Duodenal mucosa (tissue), 2 donors: ENCODE measurements around the gene BMERB1.

Source experiments
- H3K27ac ChIP-seq: one replicate; pipeline ENCODE4 v1.7.0; 2013; ENCODE audit warnings: low read depth, low read length
- H3K27me3 ChIP-seq, 2 donors: one replicate each; pipeline ENCODE4 v1.7.0; 2013; ENCODE audit warnings: low read length in 2 of 2, control low read depth in 1 of 2; ENCODE audit not compliant: insufficient read depth in 2 of 2, control insufficient read depth in 1 of 2
- H3K36me3 ChIP-seq, 2 donors: one replicate each; pipeline ENCODE4 v1.7.0; 2013; ENCODE audit warnings: low read length in 2 of 2, control low read depth in 1 of 2; ENCODE audit not compliant: insufficient read depth in 2 of 2, control insufficient read depth in 1 of 2
- H3K4me1 ChIP-seq, 2 donors: one replicate each; pipeline ENCODE4 v1.7.0; 2013; ENCODE audit warnings: low read length in 2 of 2, control low read depth in 1 of 2; ENCODE audit not compliant: insufficient read depth in 2 of 2, control insufficient read depth in 1 of 2
- H3K4me3 ChIP-seq, 2 donors: one replicate each; pipeline ENCODE4 v1.7.0; 2013; ENCODE audit warnings: low read length in 2 of 2, low read depth in 1 of 2
- H3K9ac ChIP-seq, 2 donors: one replicate each; pipeline ENCODE4 v1.7.0; 2013; ENCODE audit warnings: low read length in 2 of 2, low read depth in 1 of 2
- H3K9me3 ChIP-seq, 2 donors: one replicate each; pipeline ENCODE4 v1.7.0; 2013; ENCODE audit warnings: low read length in 2 of 2, control low read depth in 1 of 2; ENCODE audit not compliant: control insufficient read depth in 1 of 2

Gene BMERB1

DNA sequence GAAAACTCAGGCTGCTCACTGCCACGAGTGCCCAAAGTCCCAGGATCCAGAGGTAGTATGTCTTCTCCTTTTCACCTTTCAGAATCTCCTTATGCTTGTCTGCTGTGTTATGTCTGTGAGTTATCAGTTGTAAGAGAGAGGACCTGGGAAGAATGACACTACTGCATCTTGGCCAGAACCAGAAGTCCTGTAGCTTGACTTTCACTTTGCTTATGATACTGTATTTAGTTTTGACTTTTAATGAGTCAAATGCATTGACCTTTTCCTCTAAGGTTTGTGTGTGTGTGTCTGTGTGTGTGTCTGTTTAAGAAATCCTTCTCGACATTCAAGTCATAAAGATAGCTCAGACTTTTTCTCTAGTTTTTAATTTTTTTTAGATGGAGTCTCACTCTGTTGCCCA, 43.4 kb downstream of the BMERB1 start:
- Histone ChIP-seq H3K4me3 (no peak overlapping the region), H3K27me3 (no peaks in the 10 kb centered on the region), H3K4me1 (peaks cover 0 to 5% of the 10 kb centered on the region in 2 donors), H3K27ac (no peak overlapping the region), H3K36me3 (no peaks in the 10 kb centered on the region), H3K9ac (no peak overlapping the region), H3K9me3 (peaks cover 0 to 5% of the 10 kb centered on the region in 2 donors)

DNA sequence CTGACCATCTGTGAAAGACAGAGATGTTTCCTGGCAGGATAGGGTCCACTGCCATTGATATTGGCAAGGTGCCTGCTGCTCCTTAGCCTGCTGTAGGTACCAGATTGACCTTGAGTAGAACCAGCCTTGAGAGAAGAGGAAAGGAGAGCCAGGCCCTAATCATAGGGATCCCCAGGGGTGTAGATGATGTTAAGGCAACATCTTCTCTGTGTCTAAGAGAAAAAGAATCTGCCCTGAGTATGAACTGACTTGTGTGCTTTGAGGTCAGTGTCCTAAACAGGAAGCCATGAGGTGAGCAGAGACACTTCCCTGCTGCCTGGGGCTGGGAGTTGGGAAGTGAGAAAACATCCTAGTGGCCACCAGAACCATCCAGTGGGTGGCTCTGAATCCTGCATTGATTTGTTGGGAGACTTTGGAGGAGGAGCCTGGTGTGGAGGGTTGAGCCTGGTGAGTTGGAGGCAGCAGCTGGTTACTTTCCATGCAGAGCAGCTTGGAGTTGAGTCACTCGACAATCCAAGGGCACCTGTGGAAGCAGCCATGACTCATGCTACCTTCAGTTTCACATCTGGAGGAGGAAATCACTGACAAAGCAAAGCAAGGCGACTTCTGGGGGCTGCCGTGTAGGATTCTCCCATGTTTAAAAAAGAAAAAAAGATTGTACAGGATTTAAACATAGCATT, 47.8 kb downstream of the BMERB1 start:
- Histone ChIP-seq H3K9me3 (no peaks in the 10 kb centered on the region), H3K4me1 (peaks cover 0 to 5% of the 10 kb centered on the region in 2 donors), H3K9ac (no peak overlapping the region), H3K36me3 (no peaks in the 10 kb centered on the region), H3K4me3 (no peak overlapping the region), H3K27me3 (no peaks in the 10 kb centered on the region), H3K27ac (no peak overlapping the region)

DNA sequence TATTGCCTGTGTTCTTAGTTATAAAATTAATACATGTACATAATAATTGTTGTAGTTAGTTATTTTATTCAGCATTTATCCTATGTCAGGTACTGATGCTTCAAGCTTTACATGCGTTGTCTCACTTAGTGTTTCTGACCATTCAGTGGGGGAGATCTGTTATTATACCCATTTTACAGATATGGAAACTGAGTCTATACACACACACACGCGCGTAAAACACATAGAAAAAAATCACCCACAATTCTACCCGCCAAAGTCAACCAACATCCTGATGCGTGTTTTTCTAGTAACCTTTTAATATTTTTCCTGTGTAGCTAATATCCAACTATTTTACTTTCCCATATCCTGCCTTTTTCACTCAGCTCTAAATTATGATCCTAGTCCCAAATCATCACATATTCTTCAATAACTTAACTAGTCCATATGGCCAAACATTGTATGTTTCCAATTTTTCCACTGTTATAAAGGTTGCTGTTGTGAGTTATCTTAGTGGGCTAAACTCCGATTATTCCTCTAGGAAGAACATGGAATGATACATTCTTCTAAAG, 48.4 kb downstream of the BMERB1 start:
- Histone ChIP-seq H3K4me1 (peaks cover 0 to 5% of the 10 kb centered on the region in 2 donors), H3K9ac (no peak overlapping the region), H3K27me3 (no peaks in the 10 kb centered on the region), H3K36me3 (no peaks in the 10 kb centered on the region), H3K9me3 (no peaks in the 10 kb centered on the region), H3K27ac (no peak overlapping the region), H3K4me3 (no peak overlapping the region)

DNA sequence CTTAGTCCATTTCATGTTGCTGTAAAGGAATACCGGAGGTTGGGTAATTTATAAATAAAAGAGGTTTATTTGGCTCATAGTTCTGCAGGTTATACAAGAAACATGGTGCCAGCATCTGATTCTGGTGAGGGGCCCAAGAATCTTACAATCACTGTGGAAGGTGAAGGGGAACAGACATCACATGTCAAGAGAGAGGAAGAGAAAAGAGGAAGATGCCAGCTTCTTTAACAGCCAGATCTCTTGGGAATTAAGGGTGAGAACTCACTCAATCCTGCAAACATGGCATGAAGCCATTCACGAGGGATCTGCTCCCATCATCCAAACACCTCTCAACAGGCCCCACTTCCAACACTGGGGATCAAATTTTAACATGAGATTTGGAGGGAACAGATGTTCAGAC, 49.5 kb downstream of the BMERB1 start:
- Histone ChIP-seq H3K36me3 (no peaks in the 10 kb centered on the region), H3K9me3 (no peaks in the 10 kb centered on the region), H3K9ac (no peak overlapping the region)

DNA sequence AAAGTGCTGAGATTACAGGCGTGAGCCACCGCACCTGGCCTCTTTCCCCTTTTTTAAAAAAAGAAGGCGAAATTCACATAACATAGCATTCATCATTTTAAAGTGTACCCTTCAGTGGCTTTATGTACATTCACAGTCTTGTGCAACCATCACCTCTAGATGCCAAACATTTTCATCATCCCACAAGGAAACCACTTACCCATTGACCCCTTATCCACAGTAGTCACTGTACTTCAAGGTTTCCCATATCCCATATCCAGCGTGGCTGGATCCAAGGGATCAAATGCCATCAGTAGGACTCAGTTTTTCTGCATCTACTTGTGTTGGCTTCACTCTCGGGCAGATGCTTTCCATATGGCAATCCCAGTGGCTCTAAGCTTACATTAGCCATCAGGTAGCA, 50.3 kb downstream of the BMERB1 start:
- no peak overlapping the region for H3K4me3 ChIP-seq
- no peaks in the 10 kb centered on the region for H3K36me3 ChIP-seq
- no peaks in the 10 kb centered on the region for H3K27me3 ChIP-seq
- no peak overlapping the region for H3K27ac ChIP-seq
- H3K9ac ChIP-seq, result no peak overlapping the region
- H3K4me1 ChIP-seq, result peaks cover 5% of the 10 kb centered on the region in 2 donors
- H3K9me3 ChIP-seq, result no peaks in the 10 kb centered on the region

More for the DNA sequence above, 49.5 kb downstream of the BMERB1 start:
- H3K27me3 ChIP-seq, result no peaks in the 10 kb centered on the region
- H3K27ac ChIP-seq, result no peak overlapping the region
- no peak overlapping the region for H3K4me3 ChIP-seq
- peaks cover 0 to 5% of the 10 kb centered on the region in 2 donors for H3K4me1 ChIP-seq

DNA sequence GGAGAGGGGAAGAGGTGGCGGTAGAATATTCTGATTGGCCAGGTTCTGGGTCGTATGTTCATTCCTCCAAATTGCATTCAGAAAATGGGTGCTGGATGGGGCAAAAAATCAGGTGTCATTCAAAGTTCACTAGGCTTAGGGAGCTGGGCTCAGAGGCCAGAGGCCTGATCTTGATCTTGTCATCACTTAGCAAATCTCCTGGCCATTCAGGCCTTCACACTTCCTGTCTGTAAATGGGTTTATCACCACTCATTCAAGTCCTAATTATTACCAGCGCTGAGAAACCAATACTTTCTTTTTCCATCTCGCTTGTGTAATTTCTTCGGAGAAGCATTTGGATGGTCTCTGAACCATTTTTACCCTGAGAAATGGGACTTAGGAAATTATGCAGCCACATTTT, 50.8 kb downstream of the BMERB1 start:
- Histone ChIP-seq H3K4me3 (no peak overlapping the region), H3K36me3 (no peaks in the 10 kb centered on the region), H3K9ac (no peak overlapping the region), H3K4me1 (peaks cover 5% of the 10 kb centered on the region in 2 donors), H3K27me3 (no peaks in the 10 kb centered on the region), H3K9me3 (no peaks in the 10 kb centered on the region), H3K27ac (no peak overlapping the region)

DNA sequence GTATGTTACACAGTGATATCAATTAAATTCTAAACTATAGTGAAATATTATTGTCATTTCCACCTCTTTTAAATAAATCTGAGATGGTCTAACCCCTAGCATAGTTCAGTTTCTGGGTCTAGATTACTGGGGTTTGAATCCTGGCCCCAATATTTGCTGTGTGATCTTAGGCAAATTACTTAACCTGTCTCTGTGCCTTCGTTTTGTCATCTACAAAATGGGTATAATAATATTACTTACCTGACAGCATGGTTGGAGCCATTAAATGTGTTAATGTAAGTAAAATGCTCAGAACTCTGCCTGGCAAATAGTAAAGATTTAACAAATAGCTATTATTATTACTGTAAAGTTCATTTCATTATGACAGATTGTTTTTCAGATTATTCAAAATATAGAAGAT, 52.3 kb downstream of the BMERB1 start:
- Histone ChIP-seq H3K4me1 (peaks cover 5 to 9% of the 10 kb centered on the region in 2 donors), H3K36me3 (no peaks in the 10 kb centered on the region), H3K27ac (no peak overlapping the region), H3K9me3 (no peaks in the 10 kb centered on the region), H3K27me3 (no peaks in the 10 kb centered on the region), H3K9ac (no peak overlapping the region), H3K4me3 (no peak overlapping the region)

DNA sequence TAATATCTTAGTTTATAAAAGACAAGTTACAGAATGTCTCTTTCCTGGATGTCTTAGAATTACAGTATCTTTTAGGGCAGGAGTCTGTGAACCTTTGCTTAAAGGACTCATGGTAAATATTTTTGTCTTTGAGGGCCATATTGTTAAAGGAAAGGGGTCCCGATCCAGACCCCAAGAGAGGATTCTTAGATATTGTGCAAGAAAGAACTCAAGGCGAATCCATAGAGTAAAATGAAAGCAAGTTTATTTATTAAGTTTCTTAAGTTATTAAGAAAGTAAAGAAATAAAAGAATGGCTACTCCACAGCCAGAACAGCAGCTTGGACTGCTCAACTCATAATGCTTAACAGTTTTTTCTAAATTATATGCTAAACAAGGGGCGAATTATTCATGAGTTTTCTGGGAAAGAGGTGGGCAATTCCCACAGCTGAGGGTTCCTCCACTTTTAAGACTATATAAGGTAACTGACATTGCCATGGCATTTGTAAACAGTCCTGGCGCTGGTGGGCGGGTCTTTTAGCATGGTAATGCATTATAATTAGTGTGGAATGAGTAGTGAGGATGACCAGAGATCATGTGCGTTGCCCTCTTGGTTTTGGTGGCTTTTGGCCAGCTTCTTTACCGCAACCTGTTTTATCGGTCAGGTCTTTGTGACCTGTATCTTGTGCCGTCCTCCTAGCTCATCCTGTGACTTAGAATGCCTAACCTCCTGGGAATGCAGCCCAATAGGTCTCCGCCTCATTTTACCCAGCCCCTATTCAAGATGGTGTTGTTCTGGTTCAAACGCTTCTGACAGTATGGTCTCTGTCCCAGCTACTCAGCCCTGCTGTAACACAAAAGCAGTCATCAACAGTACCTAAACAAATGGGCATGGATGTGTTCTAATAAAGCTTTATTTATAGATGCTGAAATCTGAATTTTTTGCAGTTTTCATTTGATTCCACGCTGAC, 53.2 kb downstream of the BMERB1 start:
- H3K36me3 ChIP-seq, result no peaks in the 10 kb centered on the region
- H3K4me3 ChIP-seq, result no peak overlapping the region
- H3K9me3 ChIP-seq, result no peaks in the 10 kb centered on the region
- H3K4me1 ChIP-seq, result peaks cover 0 to 9% of the 10 kb centered on the region in 2 donors
- no peak overlapping the region for H3K9ac ChIP-seq
- no peaks in the 10 kb centered on the region for H3K27me3 ChIP-seq
- H3K27ac ChIP-seq, result no peak overlapping the region

DNA sequence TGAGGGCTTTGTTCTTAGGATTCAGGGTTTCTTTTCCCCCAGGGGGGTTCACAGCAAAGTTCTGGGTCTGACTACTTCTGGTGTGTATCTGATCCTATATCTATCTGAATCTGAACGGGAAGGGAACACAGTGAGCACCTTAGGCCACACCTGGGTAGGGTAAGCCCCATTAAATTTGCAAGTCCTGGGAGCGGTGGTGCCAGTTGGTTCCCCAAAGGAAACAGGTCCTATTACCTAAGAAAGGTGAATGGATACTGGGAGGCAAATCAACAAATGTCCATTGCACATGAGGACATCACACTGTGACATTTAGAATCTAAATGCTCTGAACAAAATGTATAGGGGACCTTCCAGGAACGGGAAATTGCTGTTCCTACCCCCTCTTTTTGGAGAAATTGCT, 54.6 kb downstream of the BMERB1 start:
- Histone ChIP-seq H3K9ac (no peak overlapping the region), H3K4me3 (no peak overlapping the region), H3K27ac (no peak overlapping the region), H3K4me1 (peaks cover 0 to 9% of the 10 kb centered on the region in 2 donors), H3K27me3 (no peaks in the 10 kb centered on the region), H3K9me3 (no peaks in the 10 kb centered on the region), H3K36me3 (no peaks in the 10 kb centered on the region)

DNA sequence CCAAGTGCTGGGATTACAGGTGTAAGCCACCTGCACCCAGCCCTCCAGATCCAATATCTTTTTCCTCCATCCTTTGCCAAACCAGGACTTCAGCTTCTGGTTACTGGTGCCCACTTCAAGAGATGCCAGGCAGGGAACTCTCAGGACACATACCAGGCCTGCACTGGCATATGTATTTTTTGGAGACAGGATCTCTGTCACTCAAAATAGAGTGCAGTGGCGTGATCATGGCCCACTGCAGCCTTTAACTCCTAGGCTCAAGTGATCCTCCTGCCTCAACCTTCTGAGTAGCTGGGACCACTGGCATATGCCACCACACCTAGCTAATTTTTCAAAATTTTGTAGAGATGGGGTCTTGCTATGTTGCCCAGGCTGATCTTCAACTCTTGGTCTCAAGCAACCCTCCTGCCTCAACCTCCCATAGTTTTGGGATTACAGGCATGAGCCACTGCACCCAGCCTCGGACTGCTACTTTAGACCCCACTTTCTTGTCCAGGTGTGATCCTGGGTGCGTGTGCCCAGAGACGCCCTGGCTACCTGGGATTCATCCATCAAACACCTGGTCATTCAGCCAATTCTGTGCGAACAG, 55.8 kb downstream of the BMERB1 start:
- no peak overlapping the region for H3K9ac ChIP-seq
- peaks cover 0 to 9% of the 10 kb centered on the region in 2 donors for H3K4me1 ChIP-seq
- H3K4me3 ChIP-seq, result no peak overlapping the region
- no peaks in the 10 kb centered on the region for H3K27me3 ChIP-seq
- no peak overlapping the region for H3K27ac ChIP-seq
- H3K9me3 ChIP-seq, result no peaks in the 10 kb centered on the region
- no peaks in the 10 kb centered on the region for H3K36me3 ChIP-seq
